Lung (tissue), 12 donors: Measurements from ENCODE around the gene KRTAP10-8. TPM values are rescaled to one million over a fixed set of nuclear protein-coding genes. Genes with fewer than 3 reads are reported as not detected.
"Not testable (repeated sequence)": the region's sequence is repeated elsewhere in the genome, so short reads cannot be mapped to it uniquely, and the experiment has no call there.

Experiments used
- ATAC-seq: fragments of 200-7000 bp; cut with Tn5 transposase; one replicate; pipeline ENCODE4 v1.9.1; 2020; ENCODE audit warnings: moderate number of reproducible peaks; ENCODE audit not compliant: insufficient read depth, low FRiP score
- DNase-seq, 3 donors: peaks; one replicate each; pipeline ENCODE4 v3.0.0-alpha.2; 2013 to 2017
- H3K27ac ChIP-seq, 2 donors: one replicate each; pipeline ENCODE4 v1.5.1; 2013; ENCODE audit warnings: mild to moderate bottlenecking in 2 of 2, moderate library complexity in 2 of 2, control low read depth in 1 of 2, inconsistent platforms in 1 of 2, low read depth in 1 of 2, low read length in 1 of 2
- H3K27me3 ChIP-seq, 3 donors: one replicate each; pipeline ENCODE4 v1.5.1; 2013; ENCODE audit warnings: low read length in 2 of 3; ENCODE audit not compliant: control insufficient read depth in 3 of 3, insufficient read depth in 3 of 3
- H3K36me3 ChIP-seq, 4 donors: one replicate each; pipeline ENCODE4 v1.5.1; 2013; ENCODE audit warnings: low read length in 4 of 4, mild to moderate bottlenecking in 1 of 4, moderate library complexity in 1 of 4; ENCODE audit not compliant: control insufficient read depth in 4 of 4, insufficient read depth in 4 of 4
- H3K4me1 ChIP-seq, 5 donors: one replicate each; pipeline ENCODE4 v1.5.1; 2013; ENCODE audit warnings: low read length in 5 of 5, mild to moderate bottlenecking in 2 of 5, moderate library complexity in 1 of 5; ENCODE audit not compliant: control insufficient read depth in 5 of 5, insufficient read depth in 5 of 5
- H3K4me3 ChIP-seq: one replicate; pipeline ENCODE4 v1.5.1; 2013; ENCODE audit warnings: mild to moderate bottlenecking, control low read depth, moderate library complexity
- H3K9ac ChIP-seq, 2 donors: one replicate each; pipeline ENCODE4 v1.5.1; 2013; ENCODE audit warnings: low read length in 2 of 2, control low read depth in 1 of 2; ENCODE audit not compliant: insufficient read depth in 1 of 2
- H3K9me3 ChIP-seq, 4 donors: one replicate each; pipeline ENCODE4 v1.5.1; 2013; ENCODE audit warnings: low read length in 3 of 4, mild to moderate bottlenecking in 1 of 4, moderate library complexity in 1 of 4; ENCODE audit not compliant: control insufficient read depth in 4 of 4, insufficient read depth in 3 of 4
- CTCF ChIP-seq: IDR thresholded peaks from 2 replicates; pipeline ENCODE4 v1.5.1; 2012; ENCODE audit warnings: mild to moderate bottlenecking; ENCODE audit errors: control extremely low read depth, extremely low read depth
- WGBS, 2 donors: extraction: QIAGEN DNeasy Blood & Tissue Kit; methylation state at CpG; one replicate each; pipeline ENCODE4 v1.1.7; 2013; 5-methylcytosine and 5-hydroxymethylcytosine counted together
- polyA plus RNA-seq, 2 donors: library from polyadenylated mRNA; stranded (reverse); fragments of 200-250 nt; gene quantifications; one replicate each; pipeline ENCODE4 v1.2.1, GENCODE V29; 2013
- total RNA-seq, 2 donors: library from RNA; depleted of rRNA in 1 of 2; stranded (reverse); fragments of >200 nt in 1 of 2; gene quantifications; one replicate each; pipeline ENCODE4 v1.2.1, GENCODE V29; 2014 to 2021
- donor health status: control.
- donor health status: control.
- donor health status: Bipolar disorder and iron deficiency.
- donor health status: healthy.
- donor health status: DM: yes; HTN: yes; CAD: no.

KRTAP10-8 gene
- total and polyA plus RNA-seq, 4 donors = not detected

GRCh38 chr21:44657635-44658540 lies 46.0 kb downstream of the KRTAP10-8 start, which contains the start of gene KRTAP12-3:
Gene KRTAP12-3, plus strand, starts transcription at chr21:44657932. Its CDS starts 48 bp downstream, at chr21:44657980.
- Histone ChIP-seq H3K9ac (no peak within 1 kb of the TSS), H3K27ac (peak within 1 kb of the TSS in 1 of 2 donors; percentile 28), H3K4me1 (peaks cover 0 to 1% (median 0%) of the 10 kb centered on the region in 5 donors), H3K9me3 (peaks cover 0 to 12% (median 2%) of the 10 kb centered on the region in 4 donors), H3K4me3 (no peak within 1 kb of the TSS), H3K27me3 (no peaks in the 10 kb centered on the region), H3K36me3 (no peaks in the 10 kb centered on the region)
- no peak for TF ChIP-seq CTCF
- ATAC-seq (no peak), DNase-seq (peak in 1 of 3 donors; percentile 26)
- 67% methylated on average over 26 of the region's 26 CpGs for WGBS, 2 donors

GRCh38 chr21:44658541-44658910 lies 46.6 kb downstream of the KRTAP10-8 start:
- no peaks in the 10 kb centered on the region for H3K27me3 ChIP-seq
- no peaks in the 10 kb centered on the region for H3K36me3 ChIP-seq
- no peak overlapping the region for H3K27ac ChIP-seq
- WGBS, 2 donors = 69 to 76% methylated on average over 5 of the region's 5 CpGs
- peaks cover 0 to 12% (median 2%) of the 10 kb centered on the region in 4 donors for H3K9me3 ChIP-seq
- DNase-seq (no peak), ATAC-seq (no peak)
- no peak overlapping the region for H3K9ac ChIP-seq
- H3K4me1 ChIP-seq = peaks cover 0 to 1% (median 0%) of the 10 kb centered on the region in 5 donors
- no peak overlapping the region for H3K4me3 ChIP-seq
- no peak for TF ChIP-seq CTCF

- Histone ChIP-seq H3K4me3 (no peak overlapping the region), H3K9ac (no peak overlapping the region), H3K9me3 (peaks cover 0 to 12% (median 2%) of the 10 kb centered on the region in 4 donors), H3K36me3 (no peaks in the 10 kb centered on the region), H3K4me1 (peaks cover 0 to 1% (median 0%) of the 10 kb centered on the region in 5 donors), H3K27ac (no peak overlapping the region), H3K27me3 (no peaks in the 10 kb centered on the region)
- ATAC-seq = no peak
- TF ChIP-seq CTCF = no peak
- 47 to 59% methylated on average over 11 of the region's 11 CpGs for WGBS, 2 donors
- DNase-seq = no peak
These were observed 47.2 kb downstream of the KRTAP10-8 start for GRCh38 chr21:44658913-44659595.

GRCh38 chr21:44661567-44661966 lies 49.7 kb downstream of the KRTAP10-8 start:
- H3K9ac ChIP-seq, H3K27me3 ChIP-seq, ATAC-seq, H3K36me3 ChIP-seq, H3K4me1 ChIP-seq, H3K9me3 ChIP-seq, DNase-seq, H3K27ac ChIP-seq, H3K4me3 ChIP-seq: not testable (repeated sequence)
- WGBS, 2 donors = 60 to 66% methylated on average over 7 of the region's 7 CpGs
